ENCODE measurements around the gene ZFHX3.

ZFHX3 gene

DNA sequence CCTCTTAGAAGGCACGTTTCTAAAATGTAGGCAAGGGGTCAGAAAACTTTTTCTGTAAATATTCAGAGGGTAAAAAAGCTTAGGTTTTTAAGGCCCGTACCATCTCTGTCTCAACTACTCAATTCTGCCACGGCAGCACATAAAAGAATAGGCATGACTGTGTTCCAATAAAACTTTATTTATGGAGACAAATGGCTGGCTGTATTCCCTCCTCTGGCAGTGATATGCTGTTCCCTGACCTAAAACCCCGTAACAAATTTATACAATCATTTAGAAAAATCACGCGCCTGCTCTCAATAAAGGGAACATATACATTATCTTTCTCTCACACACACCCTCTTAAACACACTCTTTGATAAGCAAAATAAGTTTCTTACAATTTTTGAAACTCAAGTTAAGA is 138.7 kb downstream of the ZFHX3 start:
- CTCF ChIA-PET: interaction anchor here (1.3 to 1.5 kb wide), 2 partner anchors 12 to 14 kb away, joined by 3 to 4 read pairs; no protein-coding TSS in a partner anchor
- no peak for DNase-seq (ENCODE audit: extremely low spot score)
- POLR2A ChIA-PET: no interaction called here
- TF ChIP-seq, protein P1, sequence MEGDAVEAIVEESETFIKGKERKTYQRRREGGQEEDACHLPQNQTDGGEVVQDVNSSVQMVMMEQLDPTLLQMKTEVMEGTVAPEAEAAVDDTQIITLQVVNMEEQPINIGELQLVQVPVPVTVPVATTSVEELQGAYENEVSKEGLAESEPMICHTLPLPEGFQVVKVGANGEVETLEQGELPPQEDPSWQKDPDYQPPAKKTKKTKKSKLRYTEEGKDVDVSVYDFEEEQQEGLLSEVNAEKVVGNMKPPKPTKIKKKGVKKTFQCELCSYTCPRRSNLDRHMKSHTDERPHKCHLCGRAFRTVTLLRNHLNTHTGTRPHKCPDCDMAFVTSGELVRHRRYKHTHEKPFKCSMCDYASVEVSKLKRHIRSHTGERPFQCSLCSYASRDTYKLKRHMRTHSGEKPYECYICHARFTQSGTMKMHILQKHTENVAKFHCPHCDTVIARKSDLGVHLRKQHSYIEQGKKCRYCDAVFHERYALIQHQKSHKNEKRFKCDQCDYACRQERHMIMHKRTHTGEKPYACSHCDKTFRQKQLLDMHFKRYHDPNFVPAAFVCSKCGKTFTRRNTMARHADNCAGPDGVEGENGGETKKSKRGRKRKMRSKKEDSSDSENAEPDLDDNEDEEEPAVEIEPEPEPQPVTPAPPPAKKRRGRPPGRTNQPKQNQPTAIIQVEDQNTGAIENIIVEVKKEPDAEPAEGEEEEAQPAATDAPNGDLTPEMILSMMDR (IDR thresholded peaks at IDR 0.05; ENCODE audit: control extremely low read depth, extremely low read depth, low read depth, missing control alignments): no peak

DNA sequence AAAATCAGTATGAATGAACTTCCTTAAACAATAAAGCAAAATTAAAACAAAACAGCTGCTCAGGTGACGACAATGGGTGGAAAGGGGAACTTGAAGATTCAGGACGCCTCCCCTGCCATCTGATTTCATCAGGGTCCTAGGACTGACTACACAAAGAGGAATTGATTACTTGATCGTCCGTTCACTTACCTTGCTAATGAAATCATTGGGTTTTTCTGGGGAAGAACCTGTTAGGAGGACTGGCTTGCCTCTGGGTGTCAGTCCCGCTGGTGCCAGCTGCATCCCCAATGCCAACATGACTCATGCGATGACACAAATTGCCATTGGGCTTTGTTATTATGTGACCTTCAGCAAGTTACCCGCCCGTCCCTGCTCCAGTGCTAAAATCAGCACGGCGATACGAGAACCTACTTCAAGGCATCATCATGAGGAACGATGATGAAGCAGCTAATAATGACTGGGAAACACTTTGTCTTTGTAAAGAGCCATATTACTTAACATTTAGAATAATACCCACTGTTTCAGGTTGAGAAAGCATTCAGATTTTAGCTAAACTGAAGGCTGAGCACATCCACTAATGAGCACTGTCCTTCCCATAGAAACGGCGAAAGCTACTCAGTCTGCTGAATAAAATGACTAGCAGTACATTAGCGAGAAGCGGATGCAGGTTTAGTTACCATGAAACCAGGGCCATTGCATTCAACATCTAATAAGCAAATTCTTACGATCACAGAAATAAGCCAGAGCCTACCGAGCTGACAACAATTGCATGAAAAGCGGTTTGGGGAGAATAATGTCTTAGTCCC is 139.4 kb downstream of the ZFHX3 start:
- ChIA-PET POLR2A (no interaction called here), CTCF (interaction anchor here (0.8 to 1.3 kb wide), 2 partner anchors 14 kb away, joined by 3 read pairs; no protein-coding TSS in a partner anchor)
- DNase-seq (ENCODE audit: extremely low spot score): no peak

DNA sequence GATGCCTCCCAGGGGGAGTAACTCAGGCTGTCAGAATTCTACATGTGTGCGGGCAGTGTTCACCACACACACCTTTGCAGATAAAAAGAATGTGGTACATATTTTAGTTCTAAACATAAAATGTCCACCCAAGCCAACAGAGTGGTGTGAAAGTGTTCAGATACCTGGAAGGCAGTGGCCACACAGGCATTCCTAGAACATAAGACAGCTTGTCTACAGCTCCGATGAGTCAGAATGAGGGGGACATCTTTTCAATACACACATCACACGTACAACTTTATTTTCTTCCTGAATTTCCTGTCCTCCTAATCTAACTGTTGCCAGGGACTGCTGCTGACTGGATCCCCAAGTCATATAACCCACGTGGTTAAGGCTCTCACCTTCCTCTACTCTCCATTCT is 142.3 kb downstream of the ZFHX3 start:
- ChIA-PET CTCF (interaction anchor here (1.0 to 1.2 kb wide), 2 partner anchors 55 to 505 kb away, joined by 3 read pairs; no protein-coding TSS in a partner anchor), POLR2A (no interaction called here)
- TF ChIP-seq, protein P1 (IDR thresholded peaks at IDR 0.05; ENCODE audit: control extremely low read depth, extremely low read depth, low read depth, missing control alignments): no peak
- DNase-seq (ENCODE audit: extremely low spot score): no peak

More for the DNA sequence above, 139.4 kb downstream of the ZFHX3 start:
- TF ChIP-seq, protein P1 (IDR thresholded peaks at IDR 0.05; ENCODE audit: control extremely low read depth, extremely low read depth, low read depth, missing control alignments): no peak

DNA sequence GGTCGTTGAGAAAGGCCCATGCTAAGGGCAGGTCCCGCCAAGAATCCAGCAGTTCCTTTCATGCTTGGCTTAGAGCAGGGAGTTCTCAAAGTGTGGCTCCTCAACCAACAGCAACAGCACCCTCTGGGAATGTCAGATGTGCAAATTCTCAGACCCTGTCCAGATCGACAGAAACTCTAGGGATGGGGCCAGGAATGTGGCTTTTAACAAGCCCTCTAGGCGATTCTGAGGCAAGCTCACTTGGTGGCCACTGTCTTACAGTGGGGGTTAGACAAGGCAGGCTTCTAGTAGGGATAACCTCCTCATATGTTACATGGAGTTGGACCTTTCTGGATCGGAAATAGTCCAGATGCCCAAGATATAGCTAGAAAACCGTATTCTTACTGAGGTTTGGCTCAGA is 144.8 kb downstream of the ZFHX3 start:
- TF ChIP-seq, protein P1 (IDR thresholded peaks at IDR 0.05; ENCODE audit: control extremely low read depth, extremely low read depth, low read depth, missing control alignments): no peak
- ChIA-PET CTCF (no interaction called here), POLR2A (no interaction called here)
- DNase-seq (ENCODE audit: extremely low spot score): no peak

DNA sequence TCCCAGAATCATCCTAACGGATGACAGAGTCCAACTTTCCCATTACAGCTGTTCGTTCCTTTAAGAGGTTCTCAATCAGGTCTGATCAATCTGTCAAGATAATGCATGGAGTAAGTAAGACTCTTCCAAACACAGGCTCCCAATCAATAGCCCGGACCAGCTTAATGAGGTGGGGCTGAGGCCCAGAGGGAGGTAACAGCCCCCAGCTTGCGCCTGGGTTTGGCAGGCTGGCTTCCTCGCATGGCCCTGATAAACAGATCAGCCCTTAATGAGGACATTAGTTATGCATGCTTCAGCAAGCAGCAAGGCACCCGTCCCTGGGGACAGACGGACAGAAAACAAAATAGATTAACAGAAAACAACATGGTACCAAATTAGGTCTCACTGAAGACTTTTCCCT is 145.7 kb downstream of the ZFHX3 start:
- CTCF ChIA-PET: no interaction called here
- TF ChIP-seq, protein P1 (IDR thresholded peaks at IDR 0.05; ENCODE audit: control extremely low read depth, extremely low read depth, low read depth, missing control alignments): no peak

DNA sequence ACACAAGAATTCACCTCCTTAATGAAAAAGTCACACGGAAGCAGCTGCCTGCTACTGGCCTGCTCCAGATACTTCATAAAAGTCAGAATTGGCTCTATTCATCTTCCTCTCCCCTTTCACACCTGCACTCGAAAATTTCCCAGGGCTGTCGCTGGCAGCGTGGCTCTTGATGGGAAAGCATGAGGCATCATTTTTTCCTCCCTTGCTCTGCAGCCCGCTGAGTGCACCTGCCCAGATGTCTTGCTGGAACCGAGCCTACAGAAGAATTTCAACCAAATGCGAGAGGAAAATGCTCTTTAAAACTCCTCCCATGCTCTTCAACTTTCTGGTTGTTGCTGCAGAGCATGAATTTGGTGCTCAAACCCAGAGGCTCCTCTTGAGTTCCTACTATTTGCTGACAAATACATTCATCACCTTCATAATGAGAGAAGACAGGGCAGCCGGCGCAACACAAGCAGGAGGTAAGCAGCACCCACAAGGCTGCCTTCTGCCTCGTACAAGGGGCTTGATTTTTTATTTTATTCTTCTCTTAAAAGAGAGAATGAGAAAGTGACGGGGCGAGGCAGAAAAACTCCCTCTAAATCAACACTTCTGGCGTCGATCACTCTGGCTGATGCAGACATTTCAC is 146.8 kb downstream of the ZFHX3 start:
- POLR2A ChIA-PET: no interaction called here
- CTCF ChIA-PET: no interaction called here
- TF ChIP-seq, protein P1 (IDR thresholded peaks at IDR 0.05; ENCODE audit: control extremely low read depth, extremely low read depth, low read depth, missing control alignments): no peak
- DNase-seq (ENCODE audit: extremely low spot score): no peak

More for the DNA sequence above, 145.7 kb downstream of the ZFHX3 start:
- DNase-seq (ENCODE audit: extremely low spot score): no peak
- POLR2A ChIA-PET: no interaction called here

Data from GM10248 (cell line).